B cell (primary cell): Measurements from ENCODE around the gene CRYM. TPM values are rescaled to one million over a fixed set of nuclear protein-coding genes. Genes with fewer than 3 reads are reported as not detected.
"Not testable (repeated sequence)": the region's sequence is repeated elsewhere in the genome, so short reads cannot be mapped to it uniquely, and the experiment has no call there.

ENCODE experiments used
- ATAC-seq: fragments of 200-7000 bp; cut with Tn5 transposase; one replicate; pipeline ENCODE4 v1.10.0; 2021; ENCODE audit warnings: low read depth, mild to moderate bottlenecking, moderate number of reproducible peaks, moderate library complexity
- CTCF ChIA-PET: fragments of 350-600 bp; sonication (Branson Sonifier 250); formaldehyde crosslinking; loops from one replicate; lab custom pipeline; 2021; ENCODE audit warnings: antibody characterized with exemption, inconsistent platforms; lab: Charles Lee
- POLR2A ChIA-PET: fragments of 350-600 bp; sonication (Branson Sonifier 250); formaldehyde crosslinking; loops from one replicate; lab custom pipeline; 2021; ENCODE audit warnings: antibody characterized with exemption; lab: Charles Lee
- DNase-seq: peaks from one replicate; pipeline ENCODE4 v3.0.0; 2013
- H2AFZ ChIP-seq: 2 replicates; pipeline ENCODE4 v1.6.1; 2012; ENCODE audit warnings: mild to moderate bottlenecking, low read depth, low read length; ENCODE audit not compliant: insufficient read depth, poor library complexity, severe bottlenecking
- H3K27ac ChIP-seq, 2 donors: 1 replicate in 1 of 2; 2 replicates in 1 of 2; pipeline ENCODE4 v1.5.1; 2012 to 2013; ENCODE audit warnings: low read length in 2 of 2, mild to moderate bottlenecking in 2 of 2, moderate library complexity in 1 of 2
- H3K27me3 ChIP-seq, 4 experiments: fragments of 200-600 bp in 1 of 4; sonication (generic) in 1 of 4; replicated peaks in 1 of 4; 1 replicate in 2 of 4; 2 replicates in 2 of 4; pipeline versions ENCODE4 v1.6.1 to v1.7.0; 2013 to 2016; ENCODE audit warnings: low read length in 3 of 4, mild to moderate bottlenecking in 2 of 4, mixed read lengths in 1 of 4, moderate library complexity in 1 of 4; ENCODE audit not compliant: insufficient read depth in 4 of 4, control insufficient read depth in 3 of 4; ENCODE audit errors: control extremely low read depth in 1 of 4
- H3K36me3 ChIP-seq, 2 experiments: replicated peaks in 1 of 2; 1 replicate in 1 of 2; 2 replicates in 1 of 2; pipeline versions ENCODE4 v1.6.1 to v1.7.1; 2013; ENCODE audit warnings: low read length in 1 of 2; ENCODE audit not compliant: insufficient read depth in 2 of 2, control insufficient read depth in 1 of 2; ENCODE audit errors: control extremely low read depth in 1 of 2, extremely low read depth in 1 of 2
- H3K4me1 ChIP-seq, 2 donors: fragments of 200-600 bp in 1 of 2; sonication (generic) in 1 of 2; 1 replicate in 1 of 2; 2 replicates in 1 of 2; pipeline versions ENCODE4 v1.5.1 to v1.6.1; 2013 to 2017; ENCODE audit warnings: low read length in 2 of 2; ENCODE audit not compliant: control insufficient read depth in 2 of 2, insufficient read depth in 2 of 2
- H3K4me2 ChIP-seq: replicated peaks from 2 replicates; pipeline ENCODE3; 2012; ENCODE audit warnings: mild to moderate bottlenecking, low read depth, low read length; ENCODE audit not compliant: poor library complexity, severe bottlenecking
- H3K4me3 ChIP-seq, 5 experiments: fragments of 200-600 bp in 1 of 5; sonication (generic) in 1 of 5; 1 replicate in 3 of 5; 2 replicates in 2 of 5; pipeline versions ENCODE4 v1.5.1 to v1.7.0; 2011 to 2016; ENCODE audit warnings: low read length in 4 of 5, mild to moderate bottlenecking in 4 of 5, low read depth in 2 of 5, control low read depth in 1 of 5, moderate library complexity in 1 of 5; ENCODE audit not compliant: insufficient read depth in 1 of 5; ENCODE audit errors: control extremely low read depth in 1 of 5, extremely low read depth in 1 of 5
- H3K79me2 ChIP-seq: fragments of 200-600 bp; sonication (generic); one replicate; pipeline ENCODE4 v1.6.0; 2016; ENCODE audit warnings: low read length; ENCODE audit not compliant: control insufficient read depth, insufficient read depth
- H3K9ac ChIP-seq: fragments of 200-600 bp; sonication (generic); 2 replicates; pipeline ENCODE4 v1.6.1; 2017; ENCODE audit warnings: mild to moderate bottlenecking, low read length, moderate library complexity
- H3K9me3 ChIP-seq, 3 donors: one replicate each; pipeline versions ENCODE4 v1.6.1 to v1.7.1; 2013; ENCODE audit warnings: low read length in 2 of 3; ENCODE audit not compliant: control insufficient read depth in 2 of 3, insufficient read depth in 1 of 3; ENCODE audit errors: control extremely low read depth in 1 of 3
- H4K20me1 ChIP-seq: 2 replicates; pipeline ENCODE4 v1.6.0; 2012; ENCODE audit warnings: mild to moderate bottlenecking, low read length; ENCODE audit not compliant: insufficient read depth, control insufficient read depth, poor library complexity, severe bottlenecking
- H3K27ac Mint-ChIP-seq: one replicate; pipeline ENCODE4 v1.8.0; 2021; ENCODE audit warnings: mixed read lengths
- H3K27me3 Mint-ChIP-seq: one replicate; pipeline ENCODE4 v1.8.0; 2021; ENCODE audit warnings: mixed read lengths
- H3K4me1 Mint-ChIP-seq: one replicate; pipeline ENCODE4 v1.8.0; 2021; ENCODE audit warnings: mixed read lengths
- H3K4me3 Mint-ChIP-seq: one replicate; pipeline ENCODE4 v1.8.0; 2021; ENCODE audit warnings: mixed read lengths
- H3K9me3 Mint-ChIP-seq: one replicate; pipeline ENCODE4 v1.8.0; 2022; ENCODE audit warnings: mixed read lengths; ENCODE audit not compliant: insufficient read depth
- EZH2 ChIP-seq: IDR thresholded peaks from 2 replicates; pipeline ENCODE4 v1.6.1; 2012; ENCODE audit warnings: borderline replicate concordance, low read depth, mild to moderate bottlenecking, moderate library complexity, low read length; ENCODE audit not compliant: insufficient read depth, poor library complexity, severe bottlenecking
- WGBS: methylation state at CpG from one replicate; pipeline ENCODE4 v1.1.5; 2013; ENCODE audit warnings: missing lambda C conversion rate; ENCODE audit not compliant: insufficient coverage; 5-methylcytosine and 5-hydroxymethylcytosine counted together
- intact Hi-C: fragments of 100-400 bp; cut with micrococcal nuclease; formaldehyde crosslinking; loops from one replicate; pipeline ENCODE4 v1.10.0; 2022
- polyA plus RNA-seq: library from polyadenylated mRNA; depleted of rRNA; stranded (reverse); fragments of >200 nt; gene quantifications from 2 replicates; pipeline ENCODE4 v1.2.3, GENCODE V29; 2012
- total RNA-seq, 2 donors: library from RNA; stranded (reverse); fragments of 120-200 nt in 1 of 2; gene quantifications; 1 replicate in 1 of 2; 2 replicates in 1 of 2; pipeline versions ENCODE4 v1.2.3 to v1.2.4, GENCODE V29; 2013 to 2022
- TF ChIP-seq, protein P1 (sequence below): fragments of 200-600 bp; IDR thresholded peaks from one replicate; pipeline ENCODE4 v1.8.0; 2022; ENCODE audit warnings: antibody characterized with exemption, mild to moderate bottlenecking

The CRYM gene
- total and polyA plus RNA-seq, 2 donors (not counting 1 experiment from before 2014, with no cell fraction given), result 3.3 to 8.2 TPM

DNA sequence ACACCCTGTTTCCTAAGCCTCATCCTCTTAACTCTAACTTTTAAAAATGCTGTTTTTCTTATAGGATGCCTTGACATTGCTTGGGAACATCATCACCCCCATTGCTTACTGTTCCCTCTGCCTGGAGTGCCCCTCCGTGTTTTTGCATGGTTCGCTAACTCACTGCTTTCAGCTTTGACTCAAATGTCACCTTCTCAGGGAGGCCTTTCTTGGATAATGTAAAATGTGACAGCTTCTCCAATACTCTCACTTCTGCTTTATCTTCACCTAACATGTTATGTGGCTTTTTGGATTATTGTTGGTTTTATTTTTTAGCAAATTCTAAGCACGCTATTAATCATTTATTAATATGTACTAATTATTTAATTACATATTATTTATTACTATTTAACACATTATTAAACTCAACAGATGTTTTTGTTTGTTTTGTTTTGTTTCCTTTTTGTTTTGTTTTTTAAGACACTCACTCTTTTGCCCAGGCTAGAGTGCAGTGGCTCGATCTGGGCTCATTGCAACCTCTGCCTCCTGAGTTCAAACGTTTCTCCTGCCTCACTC, 3.8 kb downstream of the CRYM start:
- Histone ChIP-seq H3K9me3 (peaks cover 0 to 4% (median 0%) of the 10 kb centered on the region in 3 donors), H3K36me3 (no peaks in the 10 kb centered on the region), H4K20me1 (no peaks in the 10 kb centered on the region), H3K4me3 (no peak overlapping the region), H3K4me2 (no peak overlapping the region), H3K27ac (no peak overlapping the region), H3K27me3 (peaks cover 0 to 17% (median 5%) of the 10 kb centered on the region in 4 experiments), H3K4me1 (peaks cover 34 to 36% of the 10 kb centered on the region in 2 donors), H2AFZ (no peak overlapping the region), H3K9ac (no peak overlapping the region), H3K79me2 (peaks cover 7% of the 10 kb centered on the region)
- TF ChIP-seq, protein P1, sequence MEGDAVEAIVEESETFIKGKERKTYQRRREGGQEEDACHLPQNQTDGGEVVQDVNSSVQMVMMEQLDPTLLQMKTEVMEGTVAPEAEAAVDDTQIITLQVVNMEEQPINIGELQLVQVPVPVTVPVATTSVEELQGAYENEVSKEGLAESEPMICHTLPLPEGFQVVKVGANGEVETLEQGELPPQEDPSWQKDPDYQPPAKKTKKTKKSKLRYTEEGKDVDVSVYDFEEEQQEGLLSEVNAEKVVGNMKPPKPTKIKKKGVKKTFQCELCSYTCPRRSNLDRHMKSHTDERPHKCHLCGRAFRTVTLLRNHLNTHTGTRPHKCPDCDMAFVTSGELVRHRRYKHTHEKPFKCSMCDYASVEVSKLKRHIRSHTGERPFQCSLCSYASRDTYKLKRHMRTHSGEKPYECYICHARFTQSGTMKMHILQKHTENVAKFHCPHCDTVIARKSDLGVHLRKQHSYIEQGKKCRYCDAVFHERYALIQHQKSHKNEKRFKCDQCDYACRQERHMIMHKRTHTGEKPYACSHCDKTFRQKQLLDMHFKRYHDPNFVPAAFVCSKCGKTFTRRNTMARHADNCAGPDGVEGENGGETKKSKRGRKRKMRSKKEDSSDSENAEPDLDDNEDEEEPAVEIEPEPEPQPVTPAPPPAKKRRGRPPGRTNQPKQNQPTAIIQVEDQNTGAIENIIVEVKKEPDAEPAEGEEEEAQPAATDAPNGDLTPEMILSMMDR, result no peak
- TF ChIP-seq EZH2, result no peak
- ChIA-PET CTCF (interaction anchor here (5.9 to 6.9 kb wide), 2 partner anchors 10 to 87 kb away, joined by 28 to 65 read pairs; no protein-coding TSS in a partner anchor), POLR2A (no interaction called here)
- intact Hi-C loops, result no loop called here
- Mint-ChIP-seq H3K27ac (no peak overlapping the region), H3K27me3 (peaks cover 18% of the 10 kb centered on the region), H3K4me1 (peaks cover 39% of the 10 kb centered on the region), H3K9me3 (no peaks in the 10 kb centered on the region), H3K4me3 (no peak overlapping the region)
- 92% methylated on average over 2 of the region's 5 CpGs for WGBS
- ATAC-seq (no peak), DNase-seq (peak; percentile 16)

DNA sequence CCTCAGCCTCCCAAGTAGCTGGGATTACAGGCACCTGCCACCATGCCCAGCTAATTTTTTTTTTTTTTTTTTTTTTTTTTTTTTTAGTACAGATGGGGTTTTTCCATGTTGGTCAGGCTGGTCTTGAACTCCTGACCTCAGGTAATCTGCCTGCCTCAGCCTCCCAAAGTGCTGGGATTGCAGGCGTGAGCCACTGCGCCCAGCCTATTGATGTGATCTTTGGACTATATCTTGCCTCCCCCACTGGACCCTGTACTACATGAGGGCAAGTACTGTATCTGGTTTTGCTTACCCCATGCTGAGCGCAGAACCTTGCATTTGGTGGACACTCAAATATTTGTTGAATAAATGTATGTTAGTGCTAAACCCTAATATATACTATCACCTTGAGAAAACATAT, 5.3 kb downstream of the CRYM start:
- Mint-ChIP-seq H3K27me3 (peaks cover 18% of the 10 kb centered on the region), H3K4me1 (peaks cover 34% of the 10 kb centered on the region)
- CTCF ChIA-PET, result interaction anchor here (0.6 to 1.2 kb wide), 4 partner anchors 8 to 84 kb away, joined by 3 to 4 read pairs (median 4); partner anchors contain the start of gene ANKS4B
- H3K79me2 ChIP-seq, H3K27ac ChIP-seq, intact Hi-C loops, H3K4me2 ChIP-seq, DNase-seq, H3K9me3 Mint-ChIP-seq, H4K20me1 ChIP-seq, H2AFZ ChIP-seq, H3K36me3 ChIP-seq, H3K4me3 Mint-ChIP-seq, H3K9me3 ChIP-seq, H3K27ac Mint-ChIP-seq, ATAC-seq, H3K9ac ChIP-seq, H3K27me3 ChIP-seq, H3K4me3 ChIP-seq: not testable (repeated sequence)
- WGBS, result no CpG with 5 or more reads among the region's 3 CpGs
- H3K4me1 ChIP-seq, result peaks cover 25 to 26% of the 10 kb centered on the region in 2 donors
- POLR2A ChIA-PET, result interaction anchor here (0.6 kb wide), 1 partner anchor 28 kb away, joined by 7 read pairs; no protein-coding TSS in a partner anchor
